Testis (tissue), 3 donors: Measurements from ENCODE around the gene BTNL8. TPM values are rescaled to one million over a fixed set of nuclear protein-coding genes. Genes with fewer than 3 reads are reported as not detected.

ENCODE experiments used
- DNase-seq: peaks from one replicate; pipeline ENCODE4 v3.0.0-alpha.2; 2019
- H3K27ac ChIP-seq, 2 donors: fragments of 200-600 bp; sonication (generic); one replicate each; pipeline ENCODE4 v1.5.1; 2019
- H3K27me3 ChIP-seq: fragments of 200-600 bp; sonication (generic); one replicate; pipeline ENCODE4 v1.5.1; 2019
- H3K36me3 ChIP-seq: fragments of 200-600 bp; sonication (generic); one replicate; pipeline ENCODE4 v1.5.1; 2017; ENCODE audit warnings: low read depth; ENCODE audit errors: missing control alignments
- H3K4me1 ChIP-seq: fragments of 200-600 bp; sonication (generic); one replicate; pipeline ENCODE4 v1.5.1; 2019
- H3K4me3 ChIP-seq, 2 donors: fragments of 200-600 bp; sonication (generic); one replicate each; pipeline ENCODE4 v1.5.1; 2017 to 2019
- H3K9me3 ChIP-seq: fragments of 200-600 bp; sonication (generic); one replicate; pipeline ENCODE4 v1.5.1; 2017
- CTCF ChIP-seq, 3 experiments: fragments of 450-650 bp in 2 of 3; fragments of 200-600 bp in 1 of 3; sonication (generic) in 1 of 3; IDR thresholded peaks; one replicate each; pipeline ENCODE4 v1.5.1; 2016 to 2019; ENCODE audit warnings: antibody characterized with exemption in 3 of 3, mild to moderate bottlenecking in 2 of 3, moderate library complexity in 1 of 3
- POLR2A ChIP-seq: fragments of 450-650 bp; IDR thresholded peaks from one replicate; pipeline ENCODE4 v1.6.1; 2017; ENCODE audit warnings: antibody characterized with exemption, mild to moderate bottlenecking, moderate library complexity
- WGBS, 2 donors: methylation state at CpG; one replicate each; pipeline ENCODE4 v1.1.5; 2018; 5-methylcytosine and 5-hydroxymethylcytosine counted together
- intact Hi-C: fragments of 100-400 bp; cut with DNase I; formaldehyde crosslinking; loops from one replicate; pipeline ENCODE4 v1.15.1; 2023; ENCODE audit warnings: low total_unique reads
- polyA plus RNA-seq: library from polyadenylated mRNA; stranded (reverse); fragments of 350-450 nt; fragmentation: Illumina TruSeq; extraction: RNeasy Lipid Tissue Mini Kit (QIAGEN cat#74804); gene quantifications from one replicate; pipeline ENCODE4 v1.2.3, GENCODE V29; 2014; ENCODE audit warnings: low read depth, low replicate concordance; ENCODE audit not compliant: insufficient read depth
- small RNA-seq, 2 donors: library from RNA; depleted of rRNA; stranded (forward); fragments of <200 nt; gene quantifications; one replicate each; pipeline ENCODE3, GENCODE V24; 2016
- total RNA-seq, 2 donors: library from RNA; depleted of rRNA; stranded (reverse); fragments of >200 nt; gene quantifications; one replicate each; pipeline ENCODE4 v1.2.3, GENCODE V29; 2016

BTNL8 gene
- total and polyA plus RNA-seq, 3 donors from 2014 or later, result 10.3 to 14.7 (median 13.1) TPM

GRCh38 chr5:180990086-180990881 is 91.3 kb downstream of the BTNL8 start:
- H3K36me3 ChIP-seq, result no peaks in the 10 kb centered on the region
- H3K4me1 ChIP-seq, result no peaks in the 10 kb centered on the region
- H3K4me3 ChIP-seq, result no peak overlapping the region
- intact Hi-C loops, result no loop called here
- no peak for DNase-seq
- H3K27ac ChIP-seq, result no peak overlapping the region
- no peak for TF ChIP-seq CTCF (IDR thresholded peaks at IDR 0.05)
- no peak for TF ChIP-seq POLR2A
- 79% methylated on average over 13 to 16 of the region's 16 CpGs for WGBS, 2 donors
- no peaks in the 10 kb centered on the region for H3K27me3 ChIP-seq
- H3K9me3 ChIP-seq, result no peaks in the 10 kb centered on the region

- no peak overlapping the region for H3K27ac ChIP-seq
- 81 to 83% methylated on average over 2 to 5 of the region's 5 CpGs for WGBS, 2 donors
- no peaks in the 10 kb centered on the region for H3K9me3 ChIP-seq
- TF ChIP-seq POLR2A, result no peak
- TF ChIP-seq CTCF (IDR thresholded peaks at IDR 0.05), result no peak
- no peaks in the 10 kb centered on the region for H3K27me3 ChIP-seq
- DNase-seq, result no peak
- H3K4me3 ChIP-seq, result no peak overlapping the region
- intact Hi-C loops, result no loop called here
- H3K4me1 ChIP-seq, result no peaks in the 10 kb centered on the region
- H3K36me3 ChIP-seq, result no peaks in the 10 kb centered on the region
Observed at GRCh38 chr5:180990882-180991242, 91.9 kb downstream of the BTNL8 start.

Small RNAs within 50 kb of the gene (small RNA-seq; reads per million reads assigned to genes)
- gene RF00019 (0 reads per million in 2 donors), gene RPS29P12 (0 reads per million in 2 donors)

Other genes with a start within 250 kb of the BTNL8 start
- gene FLT4, start 249.6 kb upstream of the BTNL8 start, total RNA-seq, result 10 to 100 TPM; 23.5 to 24.2 TPM
- 11.9 TPM for gene FLT4, start 249.6 kb upstream of the BTNL8 start, polyA plus RNA-seq
- gene OR2Y1, start 159.1 kb upstream of the BTNL8 start, total RNA-seq, result not detected
- not detected for gene OR2Y1, start 159.1 kb upstream of the BTNL8 start, polyA plus RNA-seq
- gene MGAT1, start 96.4 kb upstream of the BTNL8 start, total RNA-seq, result 100 to 1,000 TPM in 1 of 2 donors, 10 to 100 TPM in 1; 95.8 to 136 TPM
- 106 TPM for gene MGAT1, start 96.4 kb upstream of the BTNL8 start, polyA plus RNA-seq
- gene ZFP62, start 37.9 kb upstream of the BTNL8 start, total RNA-seq, result 10 to 100 TPM; 27.1 to 32.3 TPM
- gene ZFP62, start 37.9 kb upstream of the BTNL8 start, polyA plus RNA-seq, result 29.2 TPM
- 1 to 10 TPM in 1 of 2 donors, not detected in 1; 4.1 TPM for gene BTNL3, start 89.7 kb downstream of the BTNL8 start, total RNA-seq
- not detected for gene BTNL3, start 89.7 kb downstream of the BTNL8 start, polyA plus RNA-seq
- gene BTNL9, start 141.1 kb downstream of the BTNL8 start, total RNA-seq, result 10 to 100 TPM; 19.0 to 28.4 TPM
- 8.9 TPM for gene BTNL9, start 141.1 kb downstream of the BTNL8 start, polyA plus RNA-seq
- not detected for gene OR2V1, start 232.0 kb downstream of the BTNL8 start, total RNA-seq
- gene OR2V1, start 232.0 kb downstream of the BTNL8 start, polyA plus RNA-seq, result not detected
- not detected for gene OR2V2, start 248.4 kb downstream of the BTNL8 start, total RNA-seq
- gene OR2V2, start 248.4 kb downstream of the BTNL8 start, polyA plus RNA-seq, result not detected